ENCODE measurements around the gene MVB12B.

The MVB12B gene

GRCh38 chr9:126363847-126364671, 37.4 kb downstream of the MVB12B start:
- DNase-seq = no peak

- DNase-seq = no peak
These were observed 39.2 kb downstream of the MVB12B start for GRCh38 chr9:126365780-126366179.

- DNase-seq = no peak
These were observed 39.9 kb downstream of the MVB12B start for GRCh38 chr9:126366366-126367011.

GRCh38 chr9:126367139-126367538, 40.5 kb downstream of the MVB12B start:
- no peak for DNase-seq

GRCh38 chr9:126367616-126368015, 41.0 kb downstream of the MVB12B start:
- DNase-seq = no peak

- DNase-seq = no peak
These were observed 41.4 kb downstream of the MVB12B start for GRCh38 chr9:126368020-126368419.

GRCh38 chr9:126371007-126371870, 44.6 kb downstream of the MVB12B start:
- no peak for DNase-seq

- DNase-seq = peak in 1 of 2 donors; percentile 33
These were observed 46.1 kb downstream of the MVB12B start for GRCh38 chr9:126372716-126373115.

- no peak for DNase-seq
These were observed 46.6 kb downstream of the MVB12B start for GRCh38 chr9:126373241-126373640.

- no peak for DNase-seq
These were observed 47.7 kb downstream of the MVB12B start for GRCh38 chr9:126374366-126374781.

- DNase-seq = peak; percentile 46 to 52
These were observed 48.8 kb downstream of the MVB12B start for GRCh38 chr9:126375386-126375785.

- no peak for DNase-seq
These were observed 49.9 kb downstream of the MVB12B start for GRCh38 chr9:126376311-126377175.

GRCh38 chr9:126377176-126377509, 50.5 kb downstream of the MVB12B start:
- no peak for DNase-seq

- DNase-seq = no peak
These were observed 50.9 kb downstream of the MVB12B start for GRCh38 chr9:126377536-126377935.

- DNase-seq = no peak
These were observed 52.1 kb downstream of the MVB12B start for GRCh38 chr9:126378761-126379160.

GRCh38 chr9:126379661-126380360, 53.2 kb downstream of the MVB12B start:
- no peak for DNase-seq

- no peak for DNase-seq
These were observed 53.8 kb downstream of the MVB12B start for GRCh38 chr9:126380447-126380846.

- DNase-seq = no peak
These were observed 54.6 kb downstream of the MVB12B start for GRCh38 chr9:126381195-126381594.

- DNase-seq = no peak
These were observed 56.9 kb downstream of the MVB12B start for GRCh38 chr9:126383406-126384046.

GRCh38 chr9:126384926-126385325, 58.3 kb downstream of the MVB12B start:
- no peak for DNase-seq

GRCh38 chr9:126386088-126386487, 59.5 kb downstream of the MVB12B start:
- peak in 1 of 2 donors; percentile 53 for DNase-seq

Measured in inflammatory macrophage (primary cell).